Activated naive CD4-positive, alpha-beta T cell treated with Interleukin-2 at 50 U/mL for 16 hours (primary cell): ENCODE measurements around the gene IL1R2.

Source experiments
- DNase-seq: peaks from one replicate; pipeline ENCODE4 v3.0.0-alpha.2; 2020

Gene IL1R2

DNA sequence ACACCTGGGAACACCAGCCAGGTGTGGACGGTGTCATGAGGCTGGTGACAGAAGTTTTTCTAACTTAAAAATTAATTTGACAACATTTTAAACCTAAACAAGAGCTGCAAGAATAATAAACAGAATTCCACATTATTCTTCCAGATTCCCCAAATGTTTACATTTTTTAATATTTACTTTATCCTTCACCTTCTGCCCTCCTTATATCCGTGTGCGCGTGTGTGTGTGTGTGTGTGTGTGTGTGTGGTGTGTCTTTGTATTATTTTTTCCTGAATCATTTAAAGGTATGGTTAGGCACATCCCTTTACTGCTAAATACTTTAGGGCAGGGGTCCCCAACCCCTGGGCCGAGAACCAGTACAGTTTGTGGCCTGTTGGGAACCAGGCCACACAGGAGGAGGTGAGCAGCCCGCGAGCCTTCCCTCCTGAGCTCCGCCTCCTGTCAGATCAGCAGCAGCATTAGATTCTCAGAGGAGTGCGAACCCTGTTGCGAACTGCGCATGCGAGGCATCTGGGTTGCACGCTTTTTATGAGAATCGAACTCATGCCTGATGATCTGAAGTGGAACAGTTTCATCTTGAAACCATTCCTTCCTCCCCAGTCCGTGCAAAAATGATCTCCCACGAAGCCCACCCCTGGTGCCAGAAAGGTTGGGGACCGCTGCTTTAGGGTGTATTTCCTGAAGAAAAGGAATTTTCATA lies 16.4 kb upstream of the IL1R2 start:
- DNase-seq, result no peak

DNA sequence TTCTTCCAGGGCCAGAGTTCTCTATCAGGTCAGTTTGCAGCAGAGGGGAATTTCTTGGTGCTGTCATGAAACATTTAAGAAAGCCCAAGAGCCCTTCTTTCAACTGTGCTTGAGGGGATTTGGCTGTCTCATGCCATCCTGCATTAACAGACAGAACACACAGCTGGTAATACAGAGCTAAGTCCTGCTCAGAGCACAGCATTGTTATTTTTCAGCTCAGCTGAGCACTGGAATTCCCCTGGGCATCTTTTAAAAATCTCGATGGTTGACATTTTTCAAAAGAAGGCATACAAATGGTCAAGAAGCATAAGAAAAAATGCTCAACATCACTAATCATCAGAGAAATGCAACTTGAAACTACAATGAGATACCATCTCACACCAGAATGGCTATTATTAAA lies 14.9 kb upstream of the IL1R2 start:
- DNase-seq, result no peak

- DNase-seq, result no peak
Observed at GRCh38 chr2:101980368-101980767, 11.4 kb upstream of the IL1R2 start.

DNA sequence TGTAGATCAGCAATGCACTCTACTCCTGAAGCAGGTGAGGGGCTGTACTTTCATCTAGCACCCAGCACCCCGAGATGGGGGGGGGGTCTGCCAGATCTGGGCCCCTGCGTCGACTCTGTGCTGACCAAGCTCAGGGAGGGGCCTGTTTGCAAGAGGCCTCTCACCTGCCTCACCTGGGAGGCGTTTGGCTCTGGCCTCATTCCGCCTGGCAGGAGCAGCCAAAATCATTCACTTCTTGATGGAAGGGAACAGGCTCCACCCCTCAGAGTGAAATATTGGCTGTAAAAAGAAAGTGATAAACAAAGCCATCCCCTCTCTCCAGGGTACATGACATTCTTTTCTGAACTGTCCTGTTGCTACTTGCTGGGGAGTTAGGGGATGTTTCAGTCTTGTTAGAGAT lies 10.7 kb upstream of the IL1R2 start:
- DNase-seq, result no peak

DNA sequence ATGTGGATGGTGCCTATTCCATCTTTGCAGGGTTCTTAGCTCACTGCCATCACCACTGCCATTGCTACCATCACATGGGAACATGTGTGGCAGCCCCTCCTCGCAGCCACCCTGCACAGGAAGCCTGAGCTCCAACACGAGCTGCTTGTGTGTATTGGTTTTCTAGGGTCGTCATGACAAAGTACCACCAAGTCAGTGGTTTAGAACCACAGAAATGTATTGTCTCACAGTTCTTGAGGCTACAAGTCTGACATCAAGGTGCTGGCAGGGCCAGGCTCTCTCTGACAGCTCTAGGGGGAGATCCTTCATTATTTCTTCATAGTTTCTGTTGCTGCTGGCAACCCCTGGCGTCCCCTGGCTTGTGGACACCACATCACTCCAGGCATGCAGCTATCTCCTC lies 10.3 kb upstream of the IL1R2 start:
- DNase-seq, result no peak

DNA sequence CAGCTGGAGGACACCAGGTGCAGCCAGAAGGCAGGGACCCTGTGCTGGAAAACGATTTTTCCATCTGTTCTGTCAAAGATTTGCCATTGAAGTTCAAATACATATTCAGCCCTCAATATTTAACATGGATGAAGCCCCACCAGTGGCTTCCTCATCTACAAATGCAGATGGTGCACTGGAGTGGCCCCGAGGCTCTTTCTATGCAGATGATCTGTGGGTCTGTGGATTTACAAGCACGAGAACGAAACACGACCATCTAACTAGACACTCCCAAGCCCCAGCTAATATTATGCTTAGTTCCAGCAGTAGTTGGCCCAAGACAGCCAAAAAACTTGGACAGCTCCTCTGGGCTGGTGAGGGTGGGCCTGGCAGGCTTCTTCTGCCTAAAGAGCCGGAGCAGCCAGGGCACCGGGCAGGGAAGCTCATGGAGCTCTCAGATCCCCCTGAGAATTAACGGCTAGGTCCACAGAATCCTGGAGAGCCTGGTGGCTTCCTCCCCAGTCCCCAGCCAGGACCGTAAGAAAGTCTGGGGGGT lies 9.2 kb upstream of the IL1R2 start:
- DNase-seq, result no peak

DNA sequence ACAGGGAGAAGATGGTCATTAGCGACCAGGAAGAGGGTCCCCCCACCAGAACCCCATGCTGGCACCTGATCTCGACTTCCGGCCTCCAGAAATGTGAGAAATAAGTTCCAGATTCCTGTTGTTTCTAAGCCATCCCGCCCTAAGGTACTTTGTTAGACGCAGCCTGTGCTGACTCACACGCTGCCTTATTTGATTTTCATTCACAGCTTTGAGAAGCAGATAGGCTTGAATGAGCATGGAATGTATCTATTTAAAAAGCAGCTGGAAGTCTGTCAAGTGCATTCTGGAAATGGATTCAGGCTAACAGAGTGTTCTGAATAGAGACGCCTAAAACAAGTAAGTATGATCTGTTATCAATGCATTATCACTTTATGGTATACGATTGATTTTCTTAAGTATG lies 8.3 kb upstream of the IL1R2 start:
- DNase-seq, result no peak

DNA sequence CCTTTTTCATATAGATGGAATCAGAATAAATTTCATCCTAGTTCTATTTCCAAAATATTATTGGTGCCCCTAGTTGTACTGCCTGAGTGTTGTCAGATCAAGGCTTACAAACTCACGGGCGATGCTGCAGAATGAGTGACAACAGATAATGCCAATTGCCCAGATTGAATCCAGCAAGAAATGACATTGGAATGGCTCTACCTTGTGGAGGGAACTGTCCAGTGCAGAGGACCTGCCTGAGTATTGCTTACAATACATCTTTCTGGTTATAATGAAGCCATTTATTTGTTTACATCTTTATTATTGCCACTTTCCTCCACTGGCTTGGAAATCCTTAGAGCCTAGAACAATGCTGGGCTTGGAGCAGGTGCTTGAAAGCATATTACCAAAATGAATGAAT lies 7.8 kb upstream of the IL1R2 start:
- no peak for DNase-seq

- DNase-seq, result no peak
Observed at GRCh38 chr2:101984656-101985055, 7.1 kb upstream of the IL1R2 start.

GRCh38 chr2:101985101-101985792 lies 6.5 kb upstream of the IL1R2 start:
- no peak for DNase-seq

GRCh38 chr2:101985793-101986164 lies 6.0 kb upstream of the IL1R2 start:
- DNase-seq, result no peak

GRCh38 chr2:101986376-101986775 lies 5.4 kb upstream of the IL1R2 start:
- no peak for DNase-seq

GRCh38 chr2:101986804-101987740 lies 4.7 kb upstream of the IL1R2 start:
- DNase-seq, result no peak

- DNase-seq, result no peak
Observed at GRCh38 chr2:101987832-101988231, 3.9 kb upstream of the IL1R2 start.

- no peak for DNase-seq
Observed at GRCh38 chr2:101988541-101988940, 3.2 kb upstream of the IL1R2 start.

DNA sequence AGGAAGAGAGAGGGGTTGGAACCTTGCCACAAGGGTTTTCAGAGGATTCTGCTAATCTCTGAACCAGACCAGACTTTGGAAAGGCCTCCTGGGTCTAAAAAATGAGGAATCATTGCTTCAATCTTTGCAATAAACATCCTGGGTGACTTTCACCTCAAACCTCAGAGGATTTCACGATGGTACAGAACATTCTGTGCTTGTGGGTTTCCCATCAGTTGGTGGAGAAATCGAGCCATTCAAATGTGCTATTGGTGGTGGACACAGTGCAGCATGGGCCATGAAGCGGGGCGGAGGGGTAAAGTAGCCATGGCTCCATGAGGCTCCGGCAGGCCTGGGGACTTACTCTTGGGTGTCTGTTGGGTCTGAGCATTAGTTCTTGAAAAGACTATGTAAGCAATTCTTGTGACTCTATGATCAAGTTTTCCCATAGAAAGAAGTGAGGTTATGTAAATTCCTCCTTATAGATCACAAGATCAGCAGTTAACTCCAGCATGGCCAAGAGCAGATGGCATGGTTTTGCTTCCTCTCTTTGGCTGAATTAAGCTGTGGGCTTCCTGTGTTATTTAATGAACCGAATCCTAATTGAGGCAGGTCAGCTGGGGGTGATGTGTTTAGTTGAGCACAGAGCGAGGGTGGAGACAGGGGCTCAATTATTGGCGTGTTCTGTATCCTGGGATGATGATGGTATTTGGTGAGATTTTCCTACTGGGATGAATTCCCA lies 1.9 kb upstream of the IL1R2 start:
- no peak for DNase-seq

- no peak for DNase-seq
Observed at GRCh38 chr2:101993772-101994171, 2.0 kb downstream of the IL1R2 start.

DNA sequence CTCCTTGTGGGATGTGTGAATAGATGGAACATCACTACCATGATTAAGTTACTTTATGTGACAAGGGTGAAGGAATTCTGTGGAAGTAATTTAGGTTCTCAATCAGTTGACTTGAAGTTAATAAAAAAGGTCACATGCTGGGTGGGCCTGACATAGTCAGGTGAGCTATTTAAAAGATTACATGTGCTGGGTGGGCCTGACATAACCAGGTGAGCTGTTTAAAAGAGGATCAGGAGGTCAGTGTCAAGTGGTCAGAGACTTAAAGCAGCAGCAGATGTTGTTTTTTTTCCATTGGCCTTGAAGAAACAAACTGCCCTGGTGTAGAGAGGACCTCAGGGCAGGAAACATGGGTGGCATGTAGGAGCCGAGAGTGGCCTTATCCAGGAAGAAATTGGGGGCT lies 3.3 kb downstream of the IL1R2 start:
- no peak for DNase-seq

DNA sequence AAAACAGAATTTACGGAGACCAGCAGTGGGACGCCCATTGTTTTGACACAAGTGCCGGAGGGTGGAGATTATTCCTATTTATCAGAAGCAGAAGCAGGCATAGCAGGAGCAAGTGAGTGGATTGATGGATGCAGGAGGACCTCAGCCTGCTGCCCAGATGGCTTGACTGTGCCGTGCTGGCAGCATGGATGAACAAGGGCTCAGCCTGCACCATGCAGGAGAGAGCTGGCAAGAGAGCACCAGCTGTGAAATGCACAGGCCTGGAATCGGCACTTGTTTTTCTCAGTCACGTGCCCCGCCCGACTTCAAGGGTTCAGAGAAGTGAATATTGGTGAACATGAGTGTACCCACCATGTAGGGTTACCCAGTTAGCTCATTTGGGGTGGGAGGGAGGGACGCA lies 4.0 kb downstream of the IL1R2 start:
- DNase-seq, result no peak

DNA sequence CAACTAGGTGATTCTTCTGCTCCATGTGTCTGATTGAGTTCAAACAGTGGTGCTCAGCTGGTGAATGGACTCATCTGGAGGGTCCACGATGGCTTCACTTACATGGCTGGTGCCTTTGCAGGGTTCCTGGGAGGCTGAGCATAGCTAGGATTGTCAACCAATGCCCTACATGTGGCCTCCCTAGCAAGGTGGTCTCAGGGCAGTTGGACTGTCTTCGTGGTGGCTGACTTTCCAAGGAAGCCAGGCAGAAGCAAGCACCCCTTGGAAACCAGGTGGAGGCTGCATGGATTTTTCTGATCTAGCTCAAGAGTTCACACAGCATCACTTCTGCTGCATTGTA lies 6.8 kb downstream of the IL1R2 start:
- no peak for DNase-seq

- DNase-seq, result peak; percentile 42
Observed at GRCh38 chr2:101998896-101999789, 7.4 kb downstream of the IL1R2 start.

DNA sequence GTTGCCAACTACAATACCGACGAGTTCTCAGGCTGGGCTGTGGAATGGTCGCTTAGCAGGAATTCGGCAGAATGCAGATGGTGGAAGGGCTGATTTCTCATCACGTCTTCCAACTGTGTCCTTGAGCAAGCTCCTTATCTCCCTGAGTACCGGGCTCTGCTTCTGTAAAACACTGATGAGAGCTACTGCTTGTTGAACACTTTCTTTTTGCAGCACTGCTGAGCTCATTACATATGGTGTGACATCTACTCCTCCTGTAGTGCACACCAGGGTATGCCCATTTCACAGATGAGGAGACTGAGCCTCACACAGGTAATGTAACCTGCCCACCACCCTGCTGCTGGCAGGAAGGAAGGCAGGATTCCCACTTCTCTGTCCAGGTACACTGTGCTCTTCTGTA lies 8.3 kb downstream of the IL1R2 start:
- no peak for DNase-seq
